Fibroblast of gingiva (primary cell): ENCODE results near the gene KMT2A.
"Not testable (repeated sequence)": the region's sequence is repeated elsewhere in the genome, so short reads cannot be mapped to it uniquely, and the experiment has no call there.

Source experiments
- DNase-seq: peaks from one replicate; pipeline ENCODE4 v3.0.0-alpha.2; 2011; ENCODE audit warnings: low read depth

The KMT2A gene

GRCh38 chr11:118435893-118436624, at the start of gene KMT2A:
KMT2A (plus strand) TSS chr11:118436492; CDS start chr11:118436513, 21 bp downstream.
- peak; percentile 99 for DNase-seq

GRCh38 chr11:118396097-118396501, 40.2 kb upstream of the KMT2A start:
- no peak for DNase-seq

GRCh38 chr11:118397448-118397847, 38.8 kb upstream of the KMT2A start:
- no peak for DNase-seq

- DNase-seq = peak; percentile 11
Observed at GRCh38 chr11:118398791-118399559, 37.3 kb upstream of the KMT2A start.

- peak; percentile 84 for DNase-seq
Observed at GRCh38 chr11:118401151-118401879, 35.0 kb upstream of the KMT2A start, which contains the start of gene ATP5MG. ATP5MG (plus strand) TSS chr11:118401606; CDS start chr11:118401666, 60 bp downstream.

- peak; percentile 82 for DNase-seq
Observed at GRCh38 chr11:118401880-118402590, 34.3 kb upstream of the KMT2A start.

GRCh38 chr11:118402594-118402993, 33.7 kb upstream of the KMT2A start:
- DNase-seq = not testable (repeated sequence)

- peak; percentile 54 for DNase-seq
Observed at GRCh38 chr11:118406599-118407166, 29.6 kb upstream of the KMT2A start.

- DNase-seq = no peak
Observed at GRCh38 chr11:118410055-118410745, 26.1 kb upstream of the KMT2A start.

- DNase-seq = no peak
Observed at GRCh38 chr11:118411530-118411929, 24.8 kb upstream of the KMT2A start.

GRCh38 chr11:118412921-118413320, 23.4 kb upstream of the KMT2A start:
- no peak for DNase-seq

- DNase-seq = no peak
Observed at GRCh38 chr11:118415062-118415738, 21.1 kb upstream of the KMT2A start.

- DNase-seq = peak; percentile 95
Observed at GRCh38 chr11:118415739-118416068, 20.6 kb upstream of the KMT2A start.

- not testable (repeated sequence) for DNase-seq
Observed at GRCh38 chr11:118416900-118417299, 19.4 kb upstream of the KMT2A start.

GRCh38 chr11:118417801-118418200, 18.5 kb upstream of the KMT2A start:
- no peak for DNase-seq

- no peak for DNase-seq
Observed at GRCh38 chr11:118418766-118419165, 17.5 kb upstream of the KMT2A start.

- no peak for DNase-seq
Observed at GRCh38 chr11:118427707-118428106, 8.6 kb upstream of the KMT2A start.

GRCh38 chr11:118430956-118431355, 5.3 kb upstream of the KMT2A start:
- DNase-seq = no peak

- peak; percentile 56 for DNase-seq
Observed at GRCh38 chr11:118434123-118434552, 2.2 kb upstream of the KMT2A start.

- no peak for DNase-seq
Observed at GRCh38 chr11:118434553-118435289, 1.6 kb upstream of the KMT2A start.
